A172 (cell line): Measurements from ENCODE around the gene ACTRT2. TPM values are rescaled to one million over a fixed set of nuclear protein-coding genes. Genes with fewer than 3 reads are reported as not detected.

ENCODE experiments used
- DNase-seq: peaks from one replicate; pipeline ENCODE4 v3.0.0-alpha.2; 2015; ENCODE audit warnings: low spot score
- total RNA-seq: library from RNA; depleted of rRNA; stranded (reverse); fragments of >200 nt; shearing (Covaris generic); gene quantifications from 2 replicates; pipeline ENCODE4 v1.2.3, GENCODE V29; 2014

ACTRT2 gene
- total RNA-seq, 1 experiment from 2014 or later, result not detected

DNA sequence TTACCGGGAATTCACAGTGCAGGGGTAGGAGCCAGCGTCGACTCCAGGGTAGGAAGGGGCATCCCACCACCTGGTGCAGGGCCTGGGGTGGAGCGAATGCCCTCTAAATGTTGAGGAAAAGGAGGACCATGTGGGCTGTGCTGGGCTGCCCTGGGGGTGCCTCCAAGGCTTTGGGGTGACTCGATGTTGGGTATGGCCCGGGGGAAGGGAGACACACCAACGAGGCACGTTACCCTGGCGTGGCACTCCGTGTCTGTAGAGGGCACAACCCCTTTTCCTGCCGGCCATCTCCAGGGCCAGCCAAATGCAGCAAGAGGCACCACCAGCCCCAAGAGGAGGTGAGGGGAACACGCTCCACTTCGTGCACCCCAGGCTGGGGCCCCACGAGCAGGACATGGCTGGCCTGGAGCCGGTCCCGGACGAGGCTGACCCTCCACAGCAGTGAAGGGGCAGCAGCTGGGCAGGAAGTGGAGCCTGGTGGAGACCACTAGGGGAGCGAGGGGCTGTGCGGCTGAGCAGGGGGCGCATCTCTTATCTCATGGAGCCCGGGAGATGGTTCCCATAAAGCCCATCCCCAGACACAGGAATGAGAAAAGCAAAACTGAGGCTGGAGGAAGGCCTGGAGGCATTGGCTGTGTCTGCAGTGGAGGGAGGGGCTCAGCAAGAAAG is 11.2 kb downstream of the ACTRT2 start:
- DNase-seq, result no peak

GRCh38 chr1:3033040-3033789 is 11.9 kb downstream of the ACTRT2 start:
- DNase-seq, result no peak

DNA sequence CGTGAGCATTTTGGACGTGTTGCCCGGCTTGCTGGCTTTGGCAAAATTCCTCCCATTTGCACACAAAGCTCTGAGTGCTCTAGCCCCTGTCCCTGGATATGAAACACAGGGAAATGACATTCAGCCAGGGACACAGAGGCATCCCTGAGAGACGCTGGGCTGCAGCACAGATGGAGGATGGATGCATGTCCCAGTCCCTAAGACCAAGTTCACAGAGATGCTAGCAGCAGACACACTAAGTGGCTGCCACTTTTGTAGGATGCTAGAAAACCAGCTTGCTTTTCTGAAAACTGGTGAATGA is 12.5 kb downstream of the ACTRT2 start:
- DNase-seq, result no peak

DNA sequence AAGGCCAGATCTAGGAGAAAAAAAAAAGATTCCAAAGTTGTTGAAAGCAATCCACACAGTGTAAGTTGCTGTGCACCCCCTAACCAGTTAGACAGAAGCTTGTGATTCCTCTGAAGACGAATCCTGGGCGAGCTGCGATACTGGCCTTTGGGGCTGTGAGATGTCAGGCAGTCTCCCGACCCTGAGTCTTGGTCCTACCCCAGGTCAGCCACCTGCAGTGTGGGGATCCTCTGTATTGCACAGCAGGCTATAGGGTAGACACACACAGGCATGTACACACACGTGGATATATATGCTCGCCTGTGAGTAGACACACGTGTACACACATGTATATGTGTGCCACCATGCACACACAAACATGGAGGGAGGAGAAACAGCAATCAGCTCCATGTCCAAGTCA is 12.9 kb downstream of the ACTRT2 start:
- DNase-seq, result no peak

DNA sequence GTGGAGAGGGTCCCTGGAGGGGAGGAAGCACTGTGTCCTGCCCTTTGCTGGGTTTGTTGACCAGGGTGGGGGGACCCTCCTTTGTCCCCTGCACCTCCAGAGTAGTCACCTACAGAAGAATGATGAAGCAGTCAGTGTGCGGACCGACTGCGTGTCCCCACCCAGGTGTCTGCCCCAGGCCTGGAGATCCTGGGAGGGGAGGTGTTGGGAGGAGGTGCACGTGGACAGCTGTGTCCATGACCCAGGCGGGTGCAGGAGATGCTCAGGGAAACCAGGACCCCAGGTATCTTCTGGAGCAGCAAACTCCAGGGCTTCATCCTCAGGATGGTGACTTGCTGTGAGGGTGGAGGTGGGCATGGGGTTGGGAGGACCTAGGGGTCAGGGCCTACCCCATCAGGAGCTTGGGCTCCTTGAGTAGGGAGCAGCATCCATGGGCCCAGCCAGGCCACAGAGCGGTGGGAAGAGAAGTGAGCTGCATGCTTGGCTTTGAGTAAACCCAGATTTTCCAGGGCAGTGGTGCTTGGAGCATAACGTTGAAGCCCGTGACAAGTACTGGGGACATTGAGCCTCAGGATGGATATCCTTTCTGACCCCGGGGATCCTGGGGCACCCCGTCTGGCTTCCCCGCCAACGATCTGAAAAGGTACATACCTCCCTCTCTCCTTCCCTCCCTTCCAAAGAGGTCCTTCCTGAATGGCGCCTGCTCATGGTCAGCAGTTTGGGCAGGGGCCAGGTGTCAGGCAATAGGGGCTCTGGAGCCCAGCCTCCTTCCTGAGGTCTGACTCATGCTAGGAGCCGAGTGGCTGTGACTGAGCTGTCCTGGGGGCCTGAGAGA is 13.7 kb downstream of the ACTRT2 start:
- no peak for DNase-seq

- no peak for DNase-seq
These were observed 14.5 kb downstream of the ACTRT2 start for GRCh38 chr1:3035563-3036446.

- no peak for DNase-seq
These were observed 15.4 kb downstream of the ACTRT2 start for GRCh38 chr1:3036447-3037280.

- no peak for DNase-seq
These were observed 16.2 kb downstream of the ACTRT2 start for GRCh38 chr1:3037281-3038040.

GRCh38 chr1:3038113-3038551 is 16.9 kb downstream of the ACTRT2 start:
- no peak for DNase-seq

DNA sequence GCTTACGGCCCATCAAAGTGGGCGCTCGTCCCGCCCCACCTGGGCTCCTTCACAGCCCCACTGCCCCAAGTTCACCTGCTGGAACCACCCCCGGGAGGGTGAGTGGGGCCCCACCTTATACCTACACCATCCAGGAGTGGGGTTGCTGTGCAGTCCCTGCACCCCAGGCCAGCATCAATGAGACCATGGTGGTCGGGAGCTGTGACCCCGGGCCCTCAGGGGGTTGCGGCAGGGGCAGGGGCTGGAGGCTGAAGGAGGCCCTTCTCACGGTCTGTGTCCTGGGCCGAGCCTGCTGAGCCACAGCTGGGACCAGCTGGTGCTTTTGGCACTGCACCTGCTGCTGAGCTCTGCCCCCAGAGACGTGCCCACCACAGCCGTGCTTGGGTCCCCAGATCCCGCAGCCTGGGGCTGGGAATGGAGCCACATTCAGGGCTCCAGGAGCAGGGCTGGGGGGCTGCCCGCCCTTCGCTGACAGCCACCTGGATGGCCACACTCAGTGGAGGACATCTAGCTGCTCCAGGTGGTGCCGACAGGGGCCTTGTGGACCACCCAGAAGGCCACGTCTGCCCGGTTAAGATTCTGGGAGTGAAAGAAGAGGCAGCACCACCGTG is 17.4 kb downstream of the ACTRT2 start:
- DNase-seq, result no peak

DNA sequence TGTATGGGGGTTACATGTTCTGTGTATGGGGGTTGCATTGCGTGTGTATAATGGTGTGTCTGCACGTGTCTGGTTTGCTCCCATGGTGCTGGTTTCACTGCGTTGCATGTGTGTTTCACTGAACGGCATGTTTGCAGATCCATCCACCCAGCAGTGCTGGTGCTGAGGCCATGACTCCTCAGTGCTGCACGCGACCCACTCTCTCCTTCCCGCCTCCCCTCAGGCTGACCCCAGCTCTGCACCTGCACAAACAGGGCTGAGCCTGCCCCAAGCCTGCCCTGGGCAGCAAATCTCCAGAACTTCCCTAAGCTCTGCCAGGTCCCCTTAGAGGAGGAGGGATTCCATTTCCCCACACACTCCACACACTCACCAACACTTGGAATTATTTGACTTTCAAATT is 18.7 kb downstream of the ACTRT2 start:
- no peak for DNase-seq

- DNase-seq, result no peak
These were observed 21.2 kb downstream of the ACTRT2 start for GRCh38 chr1:3042481-3042880.

DNA sequence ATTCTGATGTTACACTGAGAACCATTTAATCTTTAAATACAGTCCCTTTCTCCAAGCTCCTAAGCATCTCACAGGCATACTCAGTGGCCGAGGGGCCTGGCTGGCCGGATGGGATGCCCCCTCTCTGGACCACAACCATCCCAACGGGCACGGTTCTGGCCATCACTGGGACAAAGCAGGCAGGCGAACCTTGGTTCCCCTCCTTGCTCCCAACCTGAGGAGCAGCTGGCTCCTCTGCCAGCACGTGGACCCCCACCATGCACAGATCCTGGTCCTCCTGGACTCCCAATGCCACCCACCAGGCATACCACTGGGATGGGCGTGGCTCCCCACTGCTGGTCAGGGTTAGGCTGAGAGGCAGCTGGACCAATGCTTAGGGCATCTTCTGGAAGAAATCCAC is 27.9 kb downstream of the ACTRT2 start:
- no peak for DNase-seq

DNA sequence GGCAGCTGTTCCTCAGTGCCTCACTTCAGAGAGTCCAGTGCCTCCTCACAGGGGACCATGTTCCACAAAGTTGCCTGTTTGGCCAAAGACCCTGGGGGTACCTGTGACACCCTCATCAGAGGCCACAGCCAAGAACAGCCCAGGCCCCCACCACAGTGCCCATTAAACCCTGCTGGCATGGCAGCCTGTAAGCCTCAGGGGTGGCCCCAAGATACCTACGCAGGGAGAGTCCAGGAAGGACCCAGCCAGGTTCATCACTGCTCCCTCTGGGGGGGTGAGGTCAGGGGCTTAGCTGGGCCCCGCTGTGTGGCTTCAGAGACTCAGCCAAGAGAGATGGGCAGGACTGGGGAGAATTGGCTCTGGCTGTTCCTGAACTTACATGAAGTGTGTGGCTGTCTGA is 28.6 kb downstream of the ACTRT2 start:
- no peak for DNase-seq

DNA sequence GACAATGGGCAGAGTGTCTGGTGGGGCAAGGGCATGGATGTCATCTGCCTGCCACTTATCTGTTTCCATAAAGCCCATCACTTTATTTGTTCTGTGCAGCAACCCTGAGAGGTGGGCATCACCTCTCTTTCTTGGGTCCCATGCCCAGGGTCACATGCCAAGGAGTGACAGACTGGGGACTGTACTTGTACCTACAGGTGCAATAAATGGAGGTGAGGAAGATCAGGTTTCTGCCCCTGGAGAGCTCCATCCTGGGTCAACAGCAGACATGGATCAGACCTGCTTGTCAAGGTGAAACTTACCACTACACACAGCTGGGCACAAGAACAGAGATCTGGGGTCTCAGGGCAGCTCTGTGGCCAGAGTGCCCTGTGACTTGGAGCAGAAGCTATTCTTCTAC is 29.3 kb downstream of the ACTRT2 start:
- no peak for DNase-seq

- DNase-seq, result no peak
These were observed 30.3 kb downstream of the ACTRT2 start for GRCh38 chr1:3051270-3052268.

DNA sequence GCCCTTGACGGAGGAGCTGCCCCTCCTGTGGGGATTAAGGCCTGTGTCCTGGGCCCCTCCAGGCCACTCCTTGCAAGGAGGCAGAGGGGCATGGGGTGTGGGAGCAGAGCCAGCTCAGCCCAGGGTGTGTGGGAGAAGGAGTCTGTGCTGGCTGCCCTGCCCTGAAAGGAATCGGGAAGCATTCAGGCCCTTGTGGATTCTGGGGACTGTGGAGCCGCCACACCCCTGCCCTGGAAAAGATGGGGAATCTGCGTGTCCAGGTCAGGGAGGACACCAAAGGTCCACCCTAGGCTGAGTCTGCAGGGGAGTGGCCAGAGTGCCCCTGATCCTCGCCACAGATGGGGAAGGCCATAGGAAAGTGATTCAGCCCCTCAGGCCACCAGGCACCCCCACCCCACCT is 31.2 kb downstream of the ACTRT2 start:
- DNase-seq, result no peak

- DNase-seq, result no peak
These were observed 32.2 kb downstream of the ACTRT2 start for GRCh38 chr1:3053366-3053980.
